ENCODE measurements around the gene ANKS6.

GRCh38 chr9:98720402-98720801, 76.0 kb downstream of the ANKS6 start:
- TF ChIP-seq TAF1 (IDR thresholded peaks at IDR 0.05; ENCODE audit: borderline replicate concordance, low read depth, low read length) (no peak), POLR2A (IDR thresholded peaks at IDR 0.05; ENCODE audit: low read depth, low read length) (no peak)

Data from GM12892 (cell line).